ENCODE data around the gene UBE2O. TPM values are rescaled to one million over a fixed set of nuclear protein-coding genes. Genes with fewer than 3 reads are reported as not detected.
A peak's percentile ranks its signal among the peaks of the same experiment; 100 is the strongest.

Gene UBE2O
- total RNA-seq, 4 donors from 2014 or later: 20.5 to 75.1 (median 31.6) TPM

DNA sequence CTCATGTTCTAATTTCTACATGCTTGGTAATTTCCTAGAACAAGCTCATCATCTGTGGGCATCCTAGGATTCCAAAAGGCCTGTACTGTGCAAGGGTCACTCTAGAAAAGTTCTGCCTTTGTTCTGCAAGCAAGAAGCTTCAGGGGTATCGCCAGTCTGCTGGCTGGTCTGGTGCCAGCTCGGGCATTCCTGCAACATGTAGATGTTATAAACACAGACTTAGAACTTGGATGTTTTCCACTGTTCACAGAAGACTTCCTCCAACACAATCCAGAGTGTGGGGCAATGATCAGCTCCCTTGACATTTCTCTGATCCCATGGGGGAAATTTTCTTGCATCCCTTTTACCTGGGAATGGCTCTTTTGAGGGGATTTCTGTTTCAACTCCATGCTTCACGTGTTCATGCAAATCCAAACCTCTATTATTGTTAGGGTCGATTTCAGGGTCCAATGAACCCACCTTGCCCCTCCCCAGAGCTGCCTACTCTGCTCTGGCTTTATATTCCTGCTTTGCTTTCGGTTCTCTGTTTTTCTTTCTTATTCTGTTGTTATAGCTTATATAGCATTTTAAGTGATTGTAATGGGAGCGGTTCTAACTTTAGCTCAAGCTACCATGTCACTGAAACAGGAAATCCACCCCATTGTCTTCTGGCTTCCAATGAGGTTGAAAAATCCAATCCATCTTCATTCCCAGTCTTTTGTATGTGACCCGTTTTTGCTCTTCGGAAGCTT is 25.3 kb downstream of the UBE2O start:
- H3K36me3 ChIP-seq: no peaks in the 10 kb centered on the region
- no peak overlapping the region for H3K4me3 ChIP-seq
- peak in 2 of 3 donors; percentile 5 to 48 for DNase-seq
- H3K4me1 ChIP-seq: peaks cover 0 to 10% (median 2%) of the 10 kb centered on the region in 4 donors
- TF ChIP-seq POLR2A (IDR thresholded peaks at IDR 0.05): no peak
- TF ChIP-seq, protein P1, sequence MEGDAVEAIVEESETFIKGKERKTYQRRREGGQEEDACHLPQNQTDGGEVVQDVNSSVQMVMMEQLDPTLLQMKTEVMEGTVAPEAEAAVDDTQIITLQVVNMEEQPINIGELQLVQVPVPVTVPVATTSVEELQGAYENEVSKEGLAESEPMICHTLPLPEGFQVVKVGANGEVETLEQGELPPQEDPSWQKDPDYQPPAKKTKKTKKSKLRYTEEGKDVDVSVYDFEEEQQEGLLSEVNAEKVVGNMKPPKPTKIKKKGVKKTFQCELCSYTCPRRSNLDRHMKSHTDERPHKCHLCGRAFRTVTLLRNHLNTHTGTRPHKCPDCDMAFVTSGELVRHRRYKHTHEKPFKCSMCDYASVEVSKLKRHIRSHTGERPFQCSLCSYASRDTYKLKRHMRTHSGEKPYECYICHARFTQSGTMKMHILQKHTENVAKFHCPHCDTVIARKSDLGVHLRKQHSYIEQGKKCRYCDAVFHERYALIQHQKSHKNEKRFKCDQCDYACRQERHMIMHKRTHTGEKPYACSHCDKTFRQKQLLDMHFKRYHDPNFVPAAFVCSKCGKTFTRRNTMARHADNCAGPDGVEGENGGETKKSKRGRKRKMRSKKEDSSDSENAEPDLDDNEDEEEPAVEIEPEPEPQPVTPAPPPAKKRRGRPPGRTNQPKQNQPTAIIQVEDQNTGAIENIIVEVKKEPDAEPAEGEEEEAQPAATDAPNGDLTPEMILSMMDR (IDR thresholded peaks at IDR 0.05): no peak
- no peaks in the 10 kb centered on the region for H3K9me3 ChIP-seq
- H3K27me3 ChIP-seq: no peaks in the 10 kb centered on the region
- H3K27ac ChIP-seq: peak overlapping the region in 1 of 4 donors; percentile 44

DNA sequence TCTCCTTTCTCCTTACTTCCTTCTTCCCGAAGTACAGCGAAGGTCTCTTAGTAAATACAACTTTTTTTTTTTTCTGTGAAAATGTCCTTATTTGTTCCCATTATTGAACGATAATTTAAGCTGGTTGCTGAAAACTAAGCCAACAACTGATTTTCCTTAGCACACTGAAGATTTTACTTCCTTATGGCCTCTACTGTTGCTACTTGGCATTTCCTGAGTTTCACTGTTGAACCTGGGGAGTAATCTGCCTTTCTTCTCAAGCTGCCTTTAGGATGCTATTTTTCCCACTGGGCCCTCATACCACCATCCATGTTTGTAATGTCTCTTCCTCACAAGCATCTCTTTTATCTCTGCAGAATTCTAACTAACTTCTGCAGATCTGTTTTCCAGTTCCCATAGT is 26.1 kb downstream of the UBE2O start:
- TF ChIP-seq, protein P1 (IDR thresholded peaks at IDR 0.05): no peak
- TF ChIP-seq POLR2A (IDR thresholded peaks at IDR 0.05): no peak
- Histone ChIP-seq H3K27ac (no peak overlapping the region), H3K9me3 (no peaks in the 10 kb centered on the region), H3K27me3 (no peaks in the 10 kb centered on the region), H3K4me3 (no peak overlapping the region), H3K36me3 (no peaks in the 10 kb centered on the region), H3K4me1 (peaks cover 0 to 10% (median 2%) of the 10 kb centered on the region in 4 donors)
- no peak for DNase-seq

DNA sequence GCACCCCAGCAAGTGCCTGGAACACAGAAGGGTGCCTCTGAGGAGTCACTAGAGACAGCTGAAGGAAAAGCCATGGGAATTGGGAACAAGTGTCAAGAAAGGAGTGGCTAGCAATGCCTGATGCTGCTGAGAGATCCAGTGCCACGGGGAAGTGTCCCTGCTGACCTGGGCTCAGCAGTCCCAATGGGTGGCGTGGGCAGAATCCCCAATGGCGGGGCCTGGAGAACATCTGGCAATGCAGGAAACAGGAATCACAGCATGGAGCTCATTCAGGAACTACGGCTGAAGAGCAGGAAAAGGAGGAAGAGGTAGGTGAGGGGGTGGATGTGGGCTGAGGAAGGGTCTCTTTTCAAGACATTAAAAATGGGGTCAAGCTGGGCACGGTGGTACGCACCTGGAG is 30.1 kb downstream of the UBE2O start:
- Histone ChIP-seq H3K27ac (no peak overlapping the region), H3K9me3 (no peaks in the 10 kb centered on the region), H3K4me3 (no peak overlapping the region), H3K27me3 (no peaks in the 10 kb centered on the region), H3K36me3 (no peaks in the 10 kb centered on the region), H3K4me1 (peaks cover 0 to 9% (median 5%) of the 10 kb centered on the region in 4 donors)
- TF ChIP-seq, protein P1 (IDR thresholded peaks at IDR 0.05): no peak
- TF ChIP-seq POLR2A (IDR thresholded peaks at IDR 0.05): no peak
- peak in 1 of 3 donors; percentile 7 for DNase-seq

DNA sequence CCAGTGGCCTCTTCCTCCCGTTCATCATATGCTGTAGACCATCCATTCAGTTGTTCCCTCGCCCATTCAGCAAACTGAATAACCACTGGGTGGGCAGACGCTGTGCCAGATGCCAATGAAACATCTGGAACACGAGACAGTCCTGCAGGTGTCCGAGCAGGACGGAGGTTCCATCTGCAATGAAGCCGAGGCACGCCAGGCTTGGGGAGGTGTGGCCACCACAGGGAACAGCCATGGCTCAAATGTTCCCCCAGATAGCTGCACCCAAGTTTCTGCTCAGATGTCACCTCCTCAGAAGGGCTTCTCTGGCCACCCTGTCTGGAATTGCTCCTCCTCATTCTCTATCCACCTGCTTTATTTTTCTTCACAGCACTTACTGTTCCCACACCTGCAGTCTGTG is 30.5 kb downstream of the UBE2O start:
- TF ChIP-seq, protein P1 (IDR thresholded peaks at IDR 0.05): no peak
- TF ChIP-seq POLR2A (IDR thresholded peaks at IDR 0.05): no peak
- no peaks in the 10 kb centered on the region for H3K9me3 ChIP-seq
- H3K4me3 ChIP-seq: no peak overlapping the region
- DNase-seq: peak in 1 of 3 donors; percentile 32
- no peak overlapping the region for H3K27ac ChIP-seq
- H3K36me3 ChIP-seq: no peaks in the 10 kb centered on the region
- peaks cover 0 to 6% (median 4%) of the 10 kb centered on the region in 4 donors for H3K4me1 ChIP-seq
- H3K27me3 ChIP-seq: no peaks in the 10 kb centered on the region

DNA sequence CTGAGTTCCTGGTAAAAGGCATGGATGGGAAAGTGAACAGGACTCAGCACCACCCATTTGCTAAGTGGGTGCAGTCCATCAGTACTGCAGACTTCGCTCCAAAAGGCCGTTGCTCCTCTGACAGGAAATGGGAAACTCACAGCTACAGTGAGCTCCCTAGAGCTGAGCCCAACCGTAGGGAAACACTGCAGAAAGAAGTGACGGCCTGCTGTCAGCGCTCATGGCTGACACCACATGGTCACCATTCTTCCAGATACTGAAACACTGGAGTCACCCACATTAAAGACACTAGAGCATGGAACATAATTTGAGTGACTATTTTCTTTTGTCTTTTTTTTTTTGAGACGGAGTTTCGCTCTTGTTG is 31.9 kb downstream of the UBE2O start:
- H3K9me3 ChIP-seq: no peaks in the 10 kb centered on the region
- no peak overlapping the region for H3K27ac ChIP-seq
- H3K27me3 ChIP-seq: no peaks in the 10 kb centered on the region
- no peak overlapping the region for H3K4me3 ChIP-seq
- peaks cover 0 to 6% (median 2%) of the 10 kb centered on the region in 4 donors for H3K4me1 ChIP-seq
- peak in 1 of 3 donors; percentile 6 for DNase-seq
- TF ChIP-seq, protein P1 (IDR thresholded peaks at IDR 0.05): no peak
- no peak for TF ChIP-seq POLR2A (IDR thresholded peaks at IDR 0.05)
- H3K36me3 ChIP-seq: no peaks in the 10 kb centered on the region

All from Peyer's patch (tissue), 4 donors.